NCI-H1930 (cell line): ENCODE data around the gene CRACR2A.
A peak's percentile ranks its signal among the peaks of the same experiment; 100 is the strongest.

Source experiments
- DNase-seq, 2 experiments: peaks; one replicate each; lab custom pipeline; 2025; lab: John Stamatoyannopoulos, UW

The CRACR2A gene

GRCh38 chr12:3752741-3753486 is at the start of gene CRACR2A:
CRACR2A (minus strand) TSS chr12:3753109; CDS start chr12:3696999, 56,110 bp downstream.
- DNase-seq = peak in 1 of 2 experiments; percentile 31

- DNase-seq = no peak
Observed at GRCh38 chr12:3797531-3798048, 44.7 kb upstream of the CRACR2A start.

GRCh38 chr12:3795492-3796133 is 42.7 kb upstream of the CRACR2A start:
- peak in 1 of 2 experiments; percentile 46 for DNase-seq

- peak in 1 of 2 experiments; percentile 33 for DNase-seq
Observed at GRCh38 chr12:3795066-3795465, 42.2 kb upstream of the CRACR2A start.

GRCh38 chr12:3792623-3793288 is 39.8 kb upstream of the CRACR2A start:
- no peak for DNase-seq

- no peak for DNase-seq
Observed at GRCh38 chr12:3791256-3791874, 38.5 kb upstream of the CRACR2A start.

- DNase-seq = no peak
Observed at GRCh38 chr12:3790642-3791041, 37.7 kb upstream of the CRACR2A start.

GRCh38 chr12:3789838-3790237 is 36.9 kb upstream of the CRACR2A start:
- no peak for DNase-seq

GRCh38 chr12:3777206-3777809 is 24.4 kb upstream of the CRACR2A start:
- peak in 1 of 2 experiments; percentile 64 for DNase-seq

- no peak for DNase-seq
Observed at GRCh38 chr12:3775385-3776035, 22.6 kb upstream of the CRACR2A start.

GRCh38 chr12:3772380-3772779 is 19.5 kb upstream of the CRACR2A start:
- no peak for DNase-seq

GRCh38 chr12:3771853-3772252 is 18.9 kb upstream of the CRACR2A start:
- no peak for DNase-seq

GRCh38 chr12:3770891-3771290 is 18.0 kb upstream of the CRACR2A start:
- no peak for DNase-seq

- no peak for DNase-seq
Observed at GRCh38 chr12:3768911-3769447, 16.1 kb upstream of the CRACR2A start.

- no peak for DNase-seq
Observed at GRCh38 chr12:3761116-3761735, 8.3 kb upstream of the CRACR2A start.

GRCh38 chr12:3759878-3760277 is 7.0 kb upstream of the CRACR2A start:
- DNase-seq = no peak

- no peak for DNase-seq
Observed at GRCh38 chr12:3757261-3757660, 4.4 kb upstream of the CRACR2A start.

GRCh38 chr12:3755898-3756297 is 3.0 kb upstream of the CRACR2A start:
- DNase-seq = no peak

- no peak for DNase-seq
Observed at GRCh38 chr12:3753544-3754284, 805 bp upstream of the CRACR2A start.
